LNCAP (cell line): Measurements from ENCODE around the gene CTNNA1.

Source experiments
- CTCF ChIP-seq: fragments of 450-650 bp; IDR thresholded peaks from 2 replicates; pipeline ENCODE4 v1.5.1; 2017; ENCODE audit warnings: mild to moderate bottlenecking

The CTNNA1 gene

GRCh38 chr5:138922494-138922893 is 169.3 kb downstream of the CTNNA1 start:
- TF ChIP-seq CTCF: no peak

- TF ChIP-seq CTCF: no peak
Measured at GRCh38 chr5:138925090-138925635, 171.9 kb downstream of the CTNNA1 start.

GRCh38 chr5:138926257-138926656 is 173.0 kb downstream of the CTNNA1 start:
- TF ChIP-seq CTCF: no peak

GRCh38 chr5:138926688-138927448 is 173.6 kb downstream of the CTNNA1 start:
- no peak for TF ChIP-seq CTCF

GRCh38 chr5:138927544-138927943 is 174.3 kb downstream of the CTNNA1 start:
- no peak for TF ChIP-seq CTCF

- no peak for TF ChIP-seq CTCF
Measured at GRCh38 chr5:138927979-138928378, 174.8 kb downstream of the CTNNA1 start.

- TF ChIP-seq CTCF: no peak
Measured at GRCh38 chr5:138929571-138929955, 176.3 kb downstream of the CTNNA1 start.
